ENCODE measurements around the gene HMSD. TPM values are rescaled to one million over a fixed set of nuclear protein-coding genes. Genes with fewer than 3 reads are reported as not detected.
"Not testable (repeated sequence)": the region's sequence is repeated elsewhere in the genome, so short reads cannot be mapped to it uniquely, and the experiment has no call there.

The HMSD gene
- total and polyA plus RNA-seq, 8 donors: 0.08 to 3.2 (median 0.33) TPM; not detected in 4

DNA sequence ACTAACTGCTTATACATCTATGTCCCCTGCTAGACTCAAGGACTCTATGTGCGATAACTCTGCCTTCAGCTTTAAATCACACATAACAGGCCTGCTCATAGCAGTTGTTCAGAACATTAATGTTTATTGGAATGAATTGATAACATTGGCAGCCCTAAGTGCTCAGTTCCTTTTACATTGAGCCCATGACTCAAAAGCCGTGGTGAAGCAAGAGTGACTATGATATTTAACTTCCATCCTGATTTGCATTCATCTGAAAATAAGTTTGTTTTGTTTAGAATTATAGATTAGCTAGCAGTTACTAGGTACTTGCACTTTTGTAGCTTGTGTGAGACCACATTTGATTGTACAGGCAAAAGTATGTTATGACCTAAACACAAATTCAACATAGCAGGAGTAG lies 27.1 kb upstream of the HMSD start:
- no peaks in the 10 kb centered on the region for H3K36me3 ChIP-seq
- 88% methylated on average over 2 of the region's 2 CpGs for WGBS, 2 donors
- H3K9me3 ChIP-seq: no peaks in the 10 kb centered on the region
- H3K4me1 ChIP-seq: no peaks in the 10 kb centered on the region
- no peak overlapping the region for H3K4me3 ChIP-seq
- ATAC-seq (no peak), FAIRE-seq (no peak), DNase-seq (no peak)
- no peaks in the 10 kb centered on the region for H3K27me3 ChIP-seq
- H3K27ac ChIP-seq: no peak overlapping the region
- TF ChIP-seq, protein P1, sequence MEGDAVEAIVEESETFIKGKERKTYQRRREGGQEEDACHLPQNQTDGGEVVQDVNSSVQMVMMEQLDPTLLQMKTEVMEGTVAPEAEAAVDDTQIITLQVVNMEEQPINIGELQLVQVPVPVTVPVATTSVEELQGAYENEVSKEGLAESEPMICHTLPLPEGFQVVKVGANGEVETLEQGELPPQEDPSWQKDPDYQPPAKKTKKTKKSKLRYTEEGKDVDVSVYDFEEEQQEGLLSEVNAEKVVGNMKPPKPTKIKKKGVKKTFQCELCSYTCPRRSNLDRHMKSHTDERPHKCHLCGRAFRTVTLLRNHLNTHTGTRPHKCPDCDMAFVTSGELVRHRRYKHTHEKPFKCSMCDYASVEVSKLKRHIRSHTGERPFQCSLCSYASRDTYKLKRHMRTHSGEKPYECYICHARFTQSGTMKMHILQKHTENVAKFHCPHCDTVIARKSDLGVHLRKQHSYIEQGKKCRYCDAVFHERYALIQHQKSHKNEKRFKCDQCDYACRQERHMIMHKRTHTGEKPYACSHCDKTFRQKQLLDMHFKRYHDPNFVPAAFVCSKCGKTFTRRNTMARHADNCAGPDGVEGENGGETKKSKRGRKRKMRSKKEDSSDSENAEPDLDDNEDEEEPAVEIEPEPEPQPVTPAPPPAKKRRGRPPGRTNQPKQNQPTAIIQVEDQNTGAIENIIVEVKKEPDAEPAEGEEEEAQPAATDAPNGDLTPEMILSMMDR (IDR thresholded peaks at IDR 0.05): no peak
- intact Hi-C loops (cut with DNase I): no loop called here

DNA sequence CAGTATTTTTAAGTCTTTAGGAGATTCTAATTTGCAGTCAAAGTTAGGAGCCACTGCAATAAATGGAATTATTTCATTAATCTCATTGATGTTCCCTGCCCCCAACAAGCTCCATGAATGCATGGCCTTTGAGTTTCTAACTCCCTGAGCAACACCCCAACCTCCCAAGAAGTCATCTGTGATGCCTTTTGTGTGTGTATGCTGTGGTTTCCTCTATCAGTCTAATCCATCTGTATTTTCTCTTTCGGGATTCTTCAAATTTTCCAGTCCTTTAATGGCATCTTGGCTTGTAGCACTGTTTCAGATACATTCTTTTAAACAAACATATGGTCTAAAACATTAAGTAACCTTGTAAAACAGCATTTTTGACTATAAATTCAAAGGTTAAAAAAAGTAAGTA lies 24.6 kb upstream of the HMSD start:
- intact Hi-C loops (cut with DNase I): no loop called here
- Histone ChIP-seq H3K4me3 (no peak overlapping the region), H3K4me1 (no peaks in the 10 kb centered on the region), H3K27ac (no peak overlapping the region), H3K9me3 (no peaks in the 10 kb centered on the region), H3K27me3 (no peaks in the 10 kb centered on the region), H3K36me3 (no peaks in the 10 kb centered on the region)
- WGBS, 2 donors: 80% methylated on average over 1 of the region's 1 CpG
- TF ChIP-seq, protein P1 (IDR thresholded peaks at IDR 0.05): no peak
- FAIRE-seq (no peak), DNase-seq (no peak), ATAC-seq (no peak)

DNA sequence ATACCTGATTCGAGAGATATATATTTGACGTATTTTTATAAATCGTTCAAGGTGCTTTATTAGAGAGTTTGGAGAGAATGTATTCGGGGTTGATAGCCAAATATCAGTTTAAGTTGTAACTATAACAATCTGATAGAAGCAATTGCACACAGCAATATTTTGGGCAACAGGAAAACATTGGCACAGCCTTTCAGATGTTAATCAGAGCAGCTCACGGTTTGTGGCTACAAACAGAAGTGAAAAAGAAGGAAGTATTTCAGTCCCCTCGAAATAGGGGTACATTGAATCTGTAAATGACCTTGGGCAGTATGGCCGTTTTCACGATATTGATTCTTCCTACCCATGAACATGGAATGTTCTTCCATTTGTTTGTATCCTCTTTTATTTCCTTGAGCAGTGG lies 20.8 kb upstream of the HMSD start:
- H3K4me3 ChIP-seq: no peak overlapping the region
- no peaks in the 10 kb centered on the region for H3K4me1 ChIP-seq
- no peak for FAIRE-seq
- no peaks in the 10 kb centered on the region for H3K9me3 ChIP-seq
- 60 to 69% methylated on average over 8 of the region's 8 CpGs for WGBS, 2 donors
- ATAC-seq: no peak
- intact Hi-C loops (cut with DNase I): no loop called here
- H3K27ac ChIP-seq: no peak overlapping the region
- no peaks in the 10 kb centered on the region for H3K27me3 ChIP-seq
- no peaks in the 10 kb centered on the region for H3K36me3 ChIP-seq
- DNase-seq: no peak
- TF ChIP-seq, protein P1 (IDR thresholded peaks at IDR 0.05): no peak

DNA sequence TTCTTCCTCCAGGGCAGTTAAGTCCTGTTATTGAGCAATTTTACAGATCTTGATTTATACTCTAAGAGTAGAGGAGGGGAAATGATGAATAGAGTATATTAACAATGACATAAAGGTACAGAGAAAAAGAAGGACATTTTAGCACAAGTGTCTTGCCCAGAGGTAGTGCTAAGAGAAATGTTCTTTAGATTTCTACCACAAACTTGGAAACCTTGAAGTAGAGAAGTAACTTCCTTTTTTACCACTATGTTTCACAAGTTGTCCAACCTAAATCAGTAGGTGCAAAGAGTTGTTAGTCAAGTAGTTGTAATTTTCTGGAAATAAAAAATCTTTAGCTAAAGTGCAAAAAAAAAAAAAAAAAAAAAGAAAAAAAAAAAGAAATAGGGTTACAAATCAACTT lies 19.7 kb upstream of the HMSD start:
- FAIRE-seq; ATAC-seq; intact Hi-C loops (cut with DNase I); H3K36me3 ChIP-seq; H3K4me3 ChIP-seq; H3K4me1 ChIP-seq; H3K27ac ChIP-seq; DNase-seq; H3K9me3 ChIP-seq; H3K27me3 ChIP-seq: not testable (repeated sequence)

DNA sequence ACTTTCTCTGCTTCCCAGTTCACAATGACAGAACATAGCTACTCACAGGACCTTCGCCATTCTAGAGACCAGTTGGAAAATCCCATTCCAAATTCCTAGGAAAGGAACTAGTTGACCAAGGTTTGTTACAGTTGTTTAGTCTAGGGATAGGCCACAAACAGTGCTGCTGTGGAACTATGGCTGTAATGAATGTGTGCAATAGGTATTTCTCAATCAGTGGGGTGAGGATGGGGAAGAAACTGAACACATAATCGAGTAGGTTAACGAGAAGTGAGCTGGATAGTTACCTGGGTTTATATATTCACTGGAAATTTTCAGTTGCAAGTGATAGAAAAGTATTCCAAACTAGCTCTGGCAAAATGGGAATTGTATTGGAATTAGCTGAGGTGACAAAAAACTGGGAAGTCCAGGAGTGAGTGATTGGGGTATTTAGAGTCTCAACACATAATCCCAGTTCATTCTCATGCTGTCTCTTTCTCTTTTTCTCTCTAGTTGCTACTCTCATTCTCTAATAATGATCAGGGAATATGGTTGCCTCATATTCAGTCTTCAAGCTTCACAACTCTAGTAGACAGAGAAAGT lies 18.2 kb upstream of the HMSD start:
- no peaks in the 10 kb centered on the region for H3K9me3 ChIP-seq
- no peaks in the 10 kb centered on the region for H3K27me3 ChIP-seq
- FAIRE-seq: no peak
- no peak for ATAC-seq
- no peaks in the 10 kb centered on the region for H3K36me3 ChIP-seq
- intact Hi-C loops (cut with DNase I): loop anchor here in 1 of 3 donors (10.0 kb wide), 1 partner anchor 106 kb away; no protein-coding TSS in a partner anchor
- no peak overlapping the region for H3K4me3 ChIP-seq
- DNase-seq: no peak
- WGBS, 2 donors: 82% methylated on average over 3 of the region's 3 CpGs
- H3K27ac ChIP-seq: no peak overlapping the region
- H3K4me1 ChIP-seq: no peaks in the 10 kb centered on the region
- TF ChIP-seq, protein P1 (IDR thresholded peaks at IDR 0.05): no peak

All from pancreas (tissue), 10 donors.